ENCODE data around the gene FCER2.
A peak's percentile ranks its signal among the peaks of the same experiment; 100 is the strongest.

The FCER2 gene

GRCh38 chr19:7676854-7677253 is 25.1 kb downstream of the FCER2 start, which contains the start of gene MCEMP1:
TSS of gene MCEMP1 (plus strand) at chr19:7677090. CDS start at chr19:7677121, 31 bp downstream.
- no peak for DNase-seq (ENCODE audit: low read depth)

DNA sequence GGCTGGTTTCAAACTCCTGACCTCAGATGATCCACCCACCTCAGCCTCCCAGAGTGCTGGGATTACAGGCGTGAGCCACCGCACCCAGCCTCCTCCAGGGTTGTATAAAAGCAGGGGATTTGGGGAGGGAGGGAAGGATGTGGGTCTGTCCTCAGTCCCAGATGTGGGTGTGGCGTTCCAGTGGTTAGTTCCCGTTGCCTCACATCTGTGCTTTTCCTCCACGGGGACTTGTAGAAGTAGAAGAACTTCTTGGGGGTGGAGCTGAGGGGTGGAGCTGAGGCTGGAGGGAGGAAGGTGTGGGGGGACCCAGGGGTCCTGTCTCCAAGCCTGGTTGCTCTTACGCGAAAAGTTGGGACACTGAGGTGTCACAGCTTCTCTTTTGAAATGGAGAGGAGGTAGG is 25.6 kb downstream of the FCER2 start:
- no peak for DNase-seq (ENCODE audit: low read depth)

- no peak for DNase-seq (ENCODE audit: low read depth)
Observed at GRCh38 chr19:7674010-7675005, 27.6 kb downstream of the FCER2 start.

GRCh38 chr19:7672522-7672921 is 29.4 kb downstream of the FCER2 start:
- DNase-seq (ENCODE audit: low read depth): no peak

GRCh38 chr19:7670790-7671189 is 31.1 kb downstream of the FCER2 start:
- DNase-seq (ENCODE audit: low read depth): no peak

GRCh38 chr19:7670150-7670783 is 31.7 kb downstream of the FCER2 start:
- DNase-seq (ENCODE audit: low read depth): no peak

- no peak for DNase-seq (ENCODE audit: low read depth)
Observed at GRCh38 chr19:7669641-7670040, 32.3 kb downstream of the FCER2 start.

- no peak for DNase-seq (ENCODE audit: low read depth)
Observed at GRCh38 chr19:7668842-7669241, 33.1 kb downstream of the FCER2 start, which contains the start of gene RETN. TSS of gene RETN (plus strand) at chr19:7669049. CDS start at chr19:7669327, 278 bp downstream.

- no peak for DNase-seq (ENCODE audit: low read depth)
Observed at GRCh38 chr19:7665076-7665475, 36.9 kb downstream of the FCER2 start.

DNA sequence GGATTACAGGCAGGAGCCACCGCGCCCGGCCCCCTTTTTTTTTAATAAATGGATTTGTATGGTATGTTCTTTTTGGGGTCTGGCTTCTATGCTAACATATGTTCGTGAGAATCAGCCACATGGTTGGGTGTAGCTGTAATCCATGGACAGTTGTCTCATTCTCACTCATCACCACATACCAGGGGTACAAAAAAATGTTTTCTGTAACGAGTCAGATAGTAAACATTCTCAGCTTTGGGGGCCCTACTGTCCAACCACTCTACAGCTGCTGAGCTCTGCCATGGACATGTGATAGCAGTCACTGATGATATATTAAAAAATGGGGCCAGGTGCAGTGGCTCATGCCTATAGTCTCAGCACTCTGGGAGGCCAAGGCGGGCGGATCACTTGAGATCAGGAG is 38.2 kb downstream of the FCER2 start:
- DNase-seq (ENCODE audit: low read depth): no peak

DNA sequence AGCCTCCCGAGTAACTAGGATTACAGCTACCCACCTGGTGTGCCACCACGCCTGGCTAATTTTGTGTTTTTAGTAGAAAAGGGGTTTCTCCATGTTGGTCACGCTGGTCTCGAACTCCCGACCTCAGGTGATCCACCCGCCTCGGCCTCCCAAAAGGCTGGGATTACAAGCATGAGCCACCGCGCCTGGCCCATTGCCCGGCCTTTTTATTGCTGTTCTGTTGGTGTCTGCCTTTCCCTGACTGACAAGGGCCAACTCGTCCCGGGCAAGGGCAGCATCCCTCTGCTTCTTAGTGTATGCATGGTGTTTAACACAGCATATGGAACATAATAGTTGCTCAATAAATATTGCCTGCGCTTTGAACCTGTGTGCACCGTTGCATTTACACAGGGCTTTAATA is 39.3 kb downstream of the FCER2 start:
- no peak for DNase-seq (ENCODE audit: low read depth)

- no peak for DNase-seq (ENCODE audit: low read depth)
Observed at GRCh38 chr19:7661744-7662538, 40.0 kb downstream of the FCER2 start.

GRCh38 chr19:7658219-7658686 is 43.7 kb downstream of the FCER2 start:
- no peak for DNase-seq (ENCODE audit: low read depth)

GRCh38 chr19:7657131-7657751 is 44.7 kb downstream of the FCER2 start:
- no peak for DNase-seq (ENCODE audit: low read depth)

- DNase-seq (ENCODE audit: low read depth): no peak
Observed at GRCh38 chr19:7655581-7655980, 46.4 kb downstream of the FCER2 start.

GRCh38 chr19:7654401-7654800 is 47.5 kb downstream of the FCER2 start:
- no peak for DNase-seq (ENCODE audit: low read depth)

DNA sequence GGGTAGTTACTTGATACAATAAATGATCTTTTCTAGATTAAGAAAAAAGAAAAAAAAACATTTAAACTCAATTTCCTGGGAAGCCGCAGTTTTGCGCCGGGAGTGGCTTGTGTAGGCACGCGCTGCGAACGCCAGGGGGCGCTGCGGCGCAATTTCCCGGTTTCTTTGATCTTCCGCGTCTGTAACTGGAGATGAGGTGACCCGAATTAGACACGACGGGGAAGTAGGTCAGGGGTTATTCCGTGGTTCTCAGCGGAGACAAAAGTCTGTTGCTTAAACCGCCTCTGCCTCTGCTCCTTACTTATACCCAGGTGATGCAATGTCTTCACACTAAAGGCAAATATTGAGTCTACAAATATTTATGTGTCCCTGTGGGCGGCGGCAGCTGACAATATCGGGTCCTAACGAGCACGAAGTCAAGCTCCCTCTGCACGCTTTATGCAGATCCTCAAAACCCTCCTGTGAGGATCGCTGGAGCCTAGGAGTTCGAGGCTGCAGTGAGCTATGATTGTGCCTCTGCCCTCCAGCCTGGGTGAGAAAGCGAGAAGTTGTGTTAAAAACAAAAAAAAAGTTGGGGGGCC is 49.8 kb downstream of the FCER2 start:
- peak; percentile 79 for DNase-seq (ENCODE audit: low read depth)

DNA sequence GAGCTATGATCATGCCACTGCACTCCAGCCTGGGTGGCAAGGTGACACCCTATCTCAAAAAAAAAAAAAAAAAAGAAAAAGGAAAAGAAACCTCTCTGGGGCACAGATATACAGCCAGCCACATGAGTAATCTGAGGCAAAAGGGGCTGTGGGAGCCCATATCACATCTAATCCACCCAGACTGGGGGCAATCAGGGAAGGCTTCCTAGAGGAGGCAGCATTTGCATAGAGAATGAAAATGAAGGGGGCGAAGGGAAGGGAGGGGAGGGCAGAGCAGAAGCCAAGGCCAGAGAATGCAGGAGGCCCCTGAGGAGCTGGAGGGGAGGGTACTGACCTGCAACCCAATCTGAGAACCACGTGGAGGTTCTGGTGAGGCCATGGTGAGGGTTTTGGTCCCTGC is 51.8 kb downstream of the FCER2 start:
- no peak for DNase-seq (ENCODE audit: low read depth)

DNA sequence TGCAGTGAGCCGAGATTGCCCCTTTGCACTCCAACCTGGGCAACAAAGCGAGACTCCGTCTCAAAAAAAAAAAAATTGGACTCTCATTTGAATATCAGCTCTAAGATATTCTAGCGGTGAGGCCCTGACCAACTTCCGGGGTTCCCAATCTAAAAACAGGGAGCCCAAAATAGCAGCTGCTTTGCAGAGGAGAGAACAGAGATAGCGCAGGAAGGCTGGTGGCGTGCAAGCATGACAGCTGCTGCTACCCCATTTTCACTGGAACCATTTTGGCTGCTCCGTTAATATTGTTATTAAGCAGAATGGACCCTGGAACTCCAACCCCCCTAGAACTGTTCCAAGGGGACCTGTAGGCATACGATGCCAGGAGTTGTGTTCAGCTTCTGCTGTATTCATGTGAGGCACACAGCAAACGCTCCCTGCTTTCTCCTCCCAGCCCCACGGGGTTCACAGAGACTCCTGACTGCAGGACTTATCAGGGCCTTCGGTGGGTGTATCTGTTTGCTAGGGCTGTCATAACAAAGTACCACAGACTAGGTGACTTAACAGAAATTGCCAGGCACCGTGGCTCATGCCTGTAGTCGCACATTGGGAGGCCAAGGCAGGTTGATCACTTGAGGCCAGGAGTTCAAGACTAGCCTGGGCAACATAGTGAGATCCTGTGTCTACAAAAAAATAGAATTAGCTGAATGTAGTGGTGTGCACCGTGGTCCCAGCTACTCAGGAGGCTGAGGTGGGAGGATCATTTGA is 53.5 kb downstream of the FCER2 start:
- DNase-seq (ENCODE audit: low read depth): no peak

DNA sequence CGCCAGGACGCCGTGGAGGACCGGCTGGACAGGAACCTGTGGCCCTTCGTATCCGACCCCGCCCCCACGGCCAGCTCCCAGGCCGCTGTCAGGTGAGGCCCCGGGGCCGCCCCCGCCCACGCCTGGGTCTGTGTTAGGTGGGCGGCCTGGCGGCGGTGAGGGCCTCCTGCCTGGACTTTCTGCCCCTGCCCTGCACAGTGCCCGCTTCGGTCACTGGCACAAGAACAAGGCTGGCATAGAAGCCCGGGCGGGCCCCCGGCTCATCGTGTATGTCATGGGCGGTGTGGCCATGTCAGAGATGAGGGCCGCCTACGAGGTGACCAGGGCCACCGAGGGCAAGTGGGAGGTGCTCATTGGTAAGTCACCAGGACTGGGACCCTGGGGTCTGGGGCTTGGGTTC is 54.8 kb downstream of the FCER2 start:
- no peak for DNase-seq (ENCODE audit: low read depth)

- DNase-seq (ENCODE audit: low read depth): no peak
Observed at GRCh38 chr19:7646426-7646700, 55.6 kb downstream of the FCER2 start.

Measured in activated T-helper 1 cell treated with Interleukin-2 at 50 U/mL for 16 hours (primary cell).